Stomach (tissue), 9 donors: Measurements from ENCODE around the gene MTHFR. TPM values are rescaled to one million over a fixed set of nuclear protein-coding genes. Genes with fewer than 3 reads are reported as not detected.
A peak's percentile ranks its signal among the peaks of the same experiment; 100 is the strongest.
"Not testable (repeated sequence)": the region's sequence is repeated elsewhere in the genome, so short reads cannot be mapped to it uniquely, and the experiment has no call there.

ENCODE experiments used
- DNase-seq, 2 donors: peaks; one replicate each; pipeline versions ENCODE4 v3.0.0 to v3.0.0-alpha.2; 2013 to 2019
- H3K27ac ChIP-seq, 5 donors: fragments of 200-600 bp in 4 of 5; sonication (generic) in 4 of 5; one replicate each; pipeline ENCODE4 v1.5.1; 2013 to 2019; ENCODE audit warnings: mild to moderate bottlenecking in 1 of 5, moderate library complexity in 1 of 5
- H3K27me3 ChIP-seq, 3 donors: fragments of 200-600 bp; sonication (generic); one replicate each; pipeline ENCODE4 v1.5.1; 2017 to 2019; ENCODE audit warnings: mixed run types in 1 of 3
- H3K36me3 ChIP-seq, 4 donors: fragments of 200-600 bp; sonication (generic); 1 replicate in 3 of 4; 2 replicates in 1 of 4; pipeline ENCODE4 v1.5.1; 2016 to 2019
- H3K4me1 ChIP-seq, 4 donors: fragments of 200-600 bp; sonication (generic); one replicate each; pipeline ENCODE4 v1.5.1; 2016 to 2019
- H3K4me3 ChIP-seq, 4 donors: fragments of 200-600 bp; sonication (generic) in 3 of 4; one replicate each; pipeline ENCODE4 v1.5.1; 2016 to 2019; ENCODE audit warnings: mild to moderate bottlenecking in 1 of 4
- H3K9me3 ChIP-seq, 4 donors: fragments of 200-600 bp; sonication (generic); one replicate each; pipeline ENCODE4 v1.5.1; 2016 to 2019
- EP300 ChIP-seq: sonication (generic); formaldehyde crosslinking; IDR thresholded peaks from one replicate; pipeline ENCODE4 v1.6.1; 2017; ENCODE audit warnings: antibody characterized with exemption
- POLR2A ChIP-seq, 4 donors: fragments of 450-650 bp; IDR thresholded peaks; one replicate each; pipeline ENCODE4 v1.6.1; 2016; ENCODE audit warnings: antibody characterized with exemption in 4 of 4, control low read depth in 2 of 4, mild to moderate bottlenecking in 1 of 4, moderate library complexity in 1 of 4
- POLR2AphosphoS5 ChIP-seq, 3 donors: sonication (generic); formaldehyde crosslinking; IDR thresholded peaks; one replicate each; pipeline ENCODE4 v1.6.1; 2016; ENCODE audit warnings: antibody characterized with exemption in 3 of 3
- WGBS, 5 donors: extraction: QIAGEN DNeasy Blood & Tissue Kit in 3 of 5; methylation state at CpG; one replicate each; pipeline versions ENCODE4 v1.1.5 to v1.1.7; 2013 to 2018; 5-methylcytosine and 5-hydroxymethylcytosine counted together
- intact Hi-C: fragments of 100-400 bp; cut with DNase I; formaldehyde crosslinking; loops from one replicate; pipeline ENCODE4 v1.15.1; 2023; ENCODE audit warnings: low total_unique reads
- polyA plus RNA-seq, 3 donors: library from polyadenylated mRNA; stranded (reverse); fragments of 200-250 nt; gene quantifications; one replicate each; pipeline ENCODE4 v1.2.3, GENCODE V29; 2013
- total RNA-seq, 5 donors: library from RNA; depleted of rRNA; stranded (reverse); fragments of >200 nt; gene quantifications; one replicate each; pipeline versions ENCODE4 v1.1.0 to v1.2.3, GENCODE V29; 2014 to 2016
- TF ChIP-seq, protein P1 (sequence below), 7 experiments: fragments of 450-650 bp in 4 of 7; fragments of 200-600 bp in 3 of 7; sonication (generic) in 3 of 7; IDR thresholded peaks; one replicate each; pipeline ENCODE4 v1.5.1; 2016 to 2019; ENCODE audit warnings: antibody characterized with exemption in 7 of 7, control low read depth in 2 of 7, mild to moderate bottlenecking in 1 of 7
- donor health status: healthy with polysubstance abuse.
- donor health status: Bipolar disorder and iron deficiency.
- donor health status: healthy.

MTHFR gene
- total and polyA plus RNA-seq, 8 donors, result 5.3 to 171 (median 49.1) TPM

DNA sequence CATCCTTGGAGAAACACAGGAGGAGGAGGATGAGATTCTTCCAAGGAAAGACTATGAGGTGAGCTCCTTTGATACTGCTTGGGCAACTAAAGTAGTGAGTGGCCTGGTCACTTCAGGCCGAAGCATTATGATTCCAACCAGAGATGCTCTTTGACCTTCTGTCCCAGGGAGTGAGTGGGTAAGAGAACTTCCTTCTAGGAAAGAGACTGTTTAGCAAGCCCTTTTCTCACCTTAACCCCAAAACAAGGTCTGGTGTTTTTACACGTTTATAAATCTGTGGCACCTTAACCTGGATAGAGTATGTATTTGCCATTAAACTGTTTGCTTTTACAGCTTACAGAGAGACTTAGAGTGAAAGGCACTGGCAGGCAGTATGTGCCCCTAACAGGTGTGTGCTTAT lies 1.4 kb upstream of the MTHFR start:
- H3K4me1 ChIP-seq, result peaks cover 44 to 67% (median 57%) of the 10 kb centered on the region in 4 donors
- intact Hi-C loops, result no loop called here
- WGBS, 5 donors, result 16 to 36% (median 28%) methylated on average over 2 of the region's 2 CpGs

DNA sequence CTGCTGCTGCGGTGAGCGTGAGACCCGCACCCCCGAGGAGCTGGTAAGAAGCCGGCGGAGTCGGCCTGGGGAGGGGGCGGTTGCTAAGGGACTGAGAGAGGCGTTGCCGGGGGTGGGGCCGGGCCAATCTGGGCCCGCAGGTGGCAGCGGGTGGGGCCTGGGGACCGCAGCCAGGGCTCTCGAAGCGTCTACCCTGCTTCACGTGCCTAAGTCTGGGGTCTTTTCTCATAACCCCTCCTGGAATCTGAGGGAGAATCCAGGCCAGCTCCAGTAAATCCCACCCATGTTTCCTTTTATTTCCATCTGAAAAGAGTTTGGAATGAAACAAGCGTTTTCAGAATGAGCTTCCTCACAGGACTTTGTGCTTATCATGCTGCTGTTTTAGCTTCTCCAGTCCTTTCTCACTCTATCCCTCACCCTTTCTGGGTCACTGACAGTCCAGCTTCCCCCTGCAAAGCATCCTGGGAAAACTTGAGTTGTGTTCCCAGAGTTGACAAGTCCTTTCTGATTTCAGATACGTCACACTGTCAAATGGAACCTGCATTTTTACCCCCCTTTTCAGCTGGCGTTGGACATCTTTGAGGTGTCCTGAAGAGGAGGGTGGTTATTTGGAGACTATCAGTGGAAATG lies 658 bp upstream of the MTHFR start:
- WGBS, 5 donors, result 0 to 2% (median 0%) methylated on average over 7 to 20 of the region's 20 CpGs
- intact Hi-C loops, result no loop called here
- H3K27me3 ChIP-seq, result no peaks in the 10 kb centered on the region
- H3K36me3 ChIP-seq, result peaks cover 0 to 32% (median 30%) of the 10 kb centered on the region in 4 donors
- peaks cover 48 to 74% (median 64%) of the 10 kb centered on the region in 4 donors for H3K4me1 ChIP-seq
- TF ChIP-seq POLR2AphosphoS5 (IDR thresholded peaks at IDR 0.05) (peak in 1 of 3 donors; percentile 3), EP300 (no peak)
- no peaks in the 10 kb centered on the region for H3K9me3 ChIP-seq
- DNase-seq, result peak in 1 of 2 donors; percentile 67
- peak overlapping the region; percentile 74 to 82 (median 81) for H3K4me3 ChIP-seq
- peak overlapping the region; percentile 97 to 99 (median 99) for H3K27ac ChIP-seq

More for the DNA sequence above, 1.4 kb upstream of the MTHFR start:
- peak overlapping the region; percentile 74 to 82 (median 81) for H3K4me3 ChIP-seq
- no peaks in the 10 kb centered on the region for H3K27me3 ChIP-seq
- H3K9me3 ChIP-seq, result no peaks in the 10 kb centered on the region
- no peak for DNase-seq
- H3K36me3 ChIP-seq, result peaks cover 3 to 38% (median 34%) of the 10 kb centered on the region in 4 donors
- H3K27ac ChIP-seq, result peak overlapping the region; percentile 97 to 99 (median 99)
- TF ChIP-seq POLR2AphosphoS5 (IDR thresholded peaks at IDR 0.05), result peak in 1 of 3 donors; percentile 7
- TF ChIP-seq POLR2A (IDR thresholded peaks at IDR 0.05), result no peak
- TF ChIP-seq, protein P1, sequence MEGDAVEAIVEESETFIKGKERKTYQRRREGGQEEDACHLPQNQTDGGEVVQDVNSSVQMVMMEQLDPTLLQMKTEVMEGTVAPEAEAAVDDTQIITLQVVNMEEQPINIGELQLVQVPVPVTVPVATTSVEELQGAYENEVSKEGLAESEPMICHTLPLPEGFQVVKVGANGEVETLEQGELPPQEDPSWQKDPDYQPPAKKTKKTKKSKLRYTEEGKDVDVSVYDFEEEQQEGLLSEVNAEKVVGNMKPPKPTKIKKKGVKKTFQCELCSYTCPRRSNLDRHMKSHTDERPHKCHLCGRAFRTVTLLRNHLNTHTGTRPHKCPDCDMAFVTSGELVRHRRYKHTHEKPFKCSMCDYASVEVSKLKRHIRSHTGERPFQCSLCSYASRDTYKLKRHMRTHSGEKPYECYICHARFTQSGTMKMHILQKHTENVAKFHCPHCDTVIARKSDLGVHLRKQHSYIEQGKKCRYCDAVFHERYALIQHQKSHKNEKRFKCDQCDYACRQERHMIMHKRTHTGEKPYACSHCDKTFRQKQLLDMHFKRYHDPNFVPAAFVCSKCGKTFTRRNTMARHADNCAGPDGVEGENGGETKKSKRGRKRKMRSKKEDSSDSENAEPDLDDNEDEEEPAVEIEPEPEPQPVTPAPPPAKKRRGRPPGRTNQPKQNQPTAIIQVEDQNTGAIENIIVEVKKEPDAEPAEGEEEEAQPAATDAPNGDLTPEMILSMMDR (IDR thresholded peaks at IDR 0.05), result no peak
- TF ChIP-seq EP300, result no peak

DNA sequence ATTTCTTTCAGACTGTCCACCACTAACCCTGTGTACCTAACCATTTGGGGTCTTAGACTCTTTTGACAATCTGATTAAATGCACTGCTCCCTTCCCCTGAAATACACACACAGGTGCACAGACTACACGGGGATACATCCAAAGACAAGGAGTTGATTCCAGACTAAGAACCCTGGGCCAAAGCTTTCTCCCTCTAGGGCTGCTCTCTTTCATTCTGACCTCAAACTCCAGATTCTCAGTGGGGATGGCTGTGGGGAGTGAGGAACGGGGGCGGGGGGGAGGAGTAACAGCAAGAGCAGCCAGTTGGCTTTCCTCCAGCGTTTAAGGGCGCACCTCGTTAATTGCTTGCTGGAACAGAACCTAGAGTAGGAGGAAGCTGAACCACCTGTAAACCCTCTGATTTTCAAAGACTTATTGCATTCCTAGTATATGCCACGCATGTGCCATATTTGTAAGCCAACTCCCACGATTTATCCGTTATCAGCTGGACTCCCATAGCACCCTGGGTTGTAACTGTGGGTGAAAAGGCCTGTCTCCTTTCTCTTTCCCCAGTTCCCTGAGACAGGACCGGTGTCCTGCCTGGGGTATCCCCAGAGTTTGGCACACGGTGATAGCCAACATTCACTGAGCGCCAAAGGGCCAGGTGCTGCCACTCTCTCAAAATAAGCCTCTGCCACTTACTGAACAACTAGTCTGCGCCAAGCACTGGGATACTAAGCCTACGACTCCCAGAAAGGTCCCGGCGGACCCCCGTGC lies 920 bp downstream of the MTHFR start:
- TF ChIP-seq EP300 (no peak), POLR2A (IDR thresholded peaks at IDR 0.05) (no peak), POLR2AphosphoS5 (IDR thresholded peaks at IDR 0.05) (no peak)
- TF ChIP-seq, protein P1 (IDR thresholded peaks at IDR 0.05), result no peak

DNA sequence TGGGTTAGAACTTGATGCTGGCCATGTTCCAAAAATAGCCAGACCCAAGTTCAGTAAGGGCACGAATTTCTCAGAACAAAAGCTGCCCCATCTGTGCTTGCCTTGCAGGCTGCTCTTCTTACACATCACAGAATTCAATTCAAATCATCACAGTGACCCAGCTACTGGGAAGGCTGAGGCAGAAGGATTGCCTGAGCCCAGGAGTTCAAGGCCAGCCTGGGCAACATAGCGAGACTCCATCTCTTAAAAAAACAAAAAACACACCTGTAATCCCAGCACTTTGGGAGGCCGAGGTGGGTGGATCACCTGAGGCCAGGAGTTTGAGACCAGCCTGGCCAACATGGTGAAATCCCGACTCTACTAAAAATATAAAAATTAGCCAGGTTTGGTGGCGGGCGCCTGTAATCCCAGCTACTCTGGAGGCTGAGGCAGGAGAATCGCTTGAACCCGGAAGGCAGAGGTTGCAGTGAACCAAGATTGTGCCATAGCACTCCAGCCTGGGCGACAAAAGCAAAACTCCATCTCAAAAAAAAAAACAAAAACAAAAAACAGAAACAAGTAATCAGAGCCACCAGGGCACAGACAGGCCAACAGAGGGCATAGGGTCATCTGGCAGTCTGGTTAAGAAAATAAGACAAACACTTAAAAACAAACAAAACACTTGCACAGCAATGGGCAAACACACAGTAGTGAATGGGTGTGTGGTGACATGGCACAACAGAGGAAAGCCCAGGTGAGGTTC lies 1.7 kb downstream of the MTHFR start:
- Histone ChIP-seq H3K4me1 (peaks cover 58 to 80% (median 73%) of the 10 kb centered on the region in 4 donors), H3K4me3 (peak overlapping the region; percentile 74 to 82 (median 81)), H3K27ac (peak overlapping the region; percentile 97 to 99 (median 99)), H3K36me3 (peaks cover 14 to 34% (median 31%) of the 10 kb centered on the region in 4 donors)
- H3K27me3 ChIP-seq, intact Hi-C loops, H3K9me3 ChIP-seq: not testable (repeated sequence)
- 55 to 68% (median 66%) methylated on average over 8 to 9 of the region's 9 CpGs for WGBS, 5 donors
- peak in 1 of 2 donors; percentile 39 for DNase-seq

More for the DNA sequence above, 920 bp downstream of the MTHFR start:
- intact Hi-C loops, result no loop called here
- peak overlapping the region; percentile 74 to 82 (median 81) for H3K4me3 ChIP-seq
- H3K27me3 ChIP-seq, result no peaks in the 10 kb centered on the region
- peak overlapping the region; percentile 97 to 99 (median 99) for H3K27ac ChIP-seq
- DNase-seq, result peak; percentile 66 to 84
- 1 to 3% (median 2%) methylated on average over 14 to 17 of the region's 17 CpGs for WGBS, 5 donors
- H3K4me1 ChIP-seq, result peaks cover 58 to 86% (median 77%) of the 10 kb centered on the region in 4 donors
- H3K36me3 ChIP-seq, result peaks cover 14 to 32% (median 30%) of the 10 kb centered on the region in 4 donors
- H3K9me3 ChIP-seq, result no peaks in the 10 kb centered on the region
